RWPE1 (cell line): Measurements from ENCODE around the gene ARFGEF3.

ENCODE experiments used
- CTCF ChIA-PET: fragments of 350-600 bp; sonication (Branson Sonifier 250); formaldehyde crosslinking; extraction: SDS; loops from one replicate; lab custom pipeline; 2021; lab: Yijun Ruan, JAX
- POLR2A ChIA-PET: fragments of 400-600 bp; formaldehyde crosslinking; extraction: SDS; loops from one replicate; lab custom pipeline; 2020; ENCODE audit warnings: antibody characterized with exemption; ENCODE audit not compliant: low non-redundant PET; lab: Yijun Ruan, JAX
- DNase-seq: peaks from one replicate; pipeline ENCODE4 v3.0.0; 2012; ENCODE audit warnings: low spot score
- H3K27ac ChIP-seq: fragments of 450-650 bp; 2 replicates; pipeline ENCODE4 v1.5.1; 2017
- TF ChIP-seq, protein P1 (sequence below): fragments of 450-650 bp; conservative IDR thresholded peaks from 2 replicates; pipeline ENCODE4 v1.5.1; 2017; ENCODE audit warnings: low read depth, mild to moderate bottlenecking

The ARFGEF3 gene

GRCh38 chr6:138266095-138266494 is 104.4 kb downstream of the ARFGEF3 start:
- TF ChIP-seq, protein P1, sequence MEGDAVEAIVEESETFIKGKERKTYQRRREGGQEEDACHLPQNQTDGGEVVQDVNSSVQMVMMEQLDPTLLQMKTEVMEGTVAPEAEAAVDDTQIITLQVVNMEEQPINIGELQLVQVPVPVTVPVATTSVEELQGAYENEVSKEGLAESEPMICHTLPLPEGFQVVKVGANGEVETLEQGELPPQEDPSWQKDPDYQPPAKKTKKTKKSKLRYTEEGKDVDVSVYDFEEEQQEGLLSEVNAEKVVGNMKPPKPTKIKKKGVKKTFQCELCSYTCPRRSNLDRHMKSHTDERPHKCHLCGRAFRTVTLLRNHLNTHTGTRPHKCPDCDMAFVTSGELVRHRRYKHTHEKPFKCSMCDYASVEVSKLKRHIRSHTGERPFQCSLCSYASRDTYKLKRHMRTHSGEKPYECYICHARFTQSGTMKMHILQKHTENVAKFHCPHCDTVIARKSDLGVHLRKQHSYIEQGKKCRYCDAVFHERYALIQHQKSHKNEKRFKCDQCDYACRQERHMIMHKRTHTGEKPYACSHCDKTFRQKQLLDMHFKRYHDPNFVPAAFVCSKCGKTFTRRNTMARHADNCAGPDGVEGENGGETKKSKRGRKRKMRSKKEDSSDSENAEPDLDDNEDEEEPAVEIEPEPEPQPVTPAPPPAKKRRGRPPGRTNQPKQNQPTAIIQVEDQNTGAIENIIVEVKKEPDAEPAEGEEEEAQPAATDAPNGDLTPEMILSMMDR, result no peak
- CTCF ChIA-PET, result no interaction called here
- no peak for DNase-seq
- H3K27ac ChIP-seq, result no peak overlapping the region
- POLR2A ChIA-PET, result no interaction called here

DNA sequence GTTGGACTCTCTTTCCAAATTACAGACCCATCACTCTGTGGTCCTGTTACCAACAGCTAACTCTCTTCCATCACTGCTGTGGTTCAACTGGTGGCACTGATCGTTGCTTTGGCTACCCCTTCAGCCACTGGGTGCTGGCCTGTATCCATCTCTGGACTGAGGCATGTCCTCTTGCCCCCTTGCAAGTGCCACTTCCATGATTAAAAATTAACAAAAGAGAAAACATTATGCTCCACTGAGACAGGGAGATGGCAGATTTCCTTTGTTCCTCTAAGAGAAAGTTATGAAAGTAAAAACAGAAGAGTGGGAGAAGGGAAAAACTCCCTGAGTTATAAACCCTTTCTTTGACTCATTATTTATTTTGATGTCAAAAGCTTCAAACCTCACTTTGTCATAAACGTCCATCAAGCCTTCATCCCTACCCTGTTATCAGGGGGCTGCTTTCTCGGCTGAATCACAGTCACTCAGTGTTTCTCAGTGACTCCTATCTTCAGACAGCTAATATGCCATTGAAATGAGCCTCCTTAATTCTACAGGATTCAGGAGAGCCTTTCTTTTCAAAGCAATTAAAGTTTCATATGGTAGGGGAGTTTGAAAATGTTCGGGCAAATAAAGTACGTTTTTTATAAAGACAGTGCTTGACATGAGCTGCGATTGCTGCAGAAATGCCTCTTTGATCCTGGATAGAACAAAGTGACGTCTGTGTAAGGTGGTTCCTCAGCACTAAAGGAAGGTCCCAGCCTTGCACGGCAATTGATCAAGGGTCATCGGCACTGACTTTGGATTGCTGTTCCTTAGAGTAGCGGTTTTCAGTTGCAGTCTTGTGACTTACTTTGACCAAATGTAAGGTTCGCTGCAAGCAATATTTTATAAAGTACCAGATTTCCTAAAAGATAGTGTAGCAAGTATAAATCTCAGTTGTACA is 106.5 kb downstream of the ARFGEF3 start:
- TF ChIP-seq, protein P1, result no peak
- CTCF ChIA-PET, result interaction anchor here (0.7 kb wide), 1 partner anchor 30 kb away, joined by 4 read pairs; no protein-coding TSS in a partner anchor

DNA sequence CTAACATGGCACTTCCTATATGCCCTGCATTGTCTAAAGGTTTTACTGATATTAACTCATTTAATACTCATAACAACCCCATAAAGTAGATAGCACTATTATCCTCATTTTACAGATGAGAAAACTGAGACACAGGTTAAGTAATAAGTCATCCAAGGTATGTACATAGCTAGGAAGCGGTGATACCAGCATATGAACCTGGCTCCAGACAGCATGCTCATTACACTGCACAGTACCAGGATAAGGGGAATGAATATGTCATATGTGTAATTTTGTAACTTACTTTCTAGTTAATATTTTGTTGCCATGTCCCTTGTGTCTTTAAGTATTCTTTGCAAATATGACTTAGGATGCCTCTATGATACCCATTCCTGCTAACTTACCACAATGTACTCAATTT is 109.7 kb downstream of the ARFGEF3 start:
- no peak overlapping the region for H3K27ac ChIP-seq
- ChIA-PET POLR2A (no interaction called here), CTCF (no interaction called here)
- TF ChIP-seq, protein P1, result no peak
- DNase-seq, result no peak

More for the DNA sequence above, 106.5 kb downstream of the ARFGEF3 start:
- no peak for DNase-seq
- POLR2A ChIA-PET, result no interaction called here
- H3K27ac ChIP-seq, result no peak overlapping the region

DNA sequence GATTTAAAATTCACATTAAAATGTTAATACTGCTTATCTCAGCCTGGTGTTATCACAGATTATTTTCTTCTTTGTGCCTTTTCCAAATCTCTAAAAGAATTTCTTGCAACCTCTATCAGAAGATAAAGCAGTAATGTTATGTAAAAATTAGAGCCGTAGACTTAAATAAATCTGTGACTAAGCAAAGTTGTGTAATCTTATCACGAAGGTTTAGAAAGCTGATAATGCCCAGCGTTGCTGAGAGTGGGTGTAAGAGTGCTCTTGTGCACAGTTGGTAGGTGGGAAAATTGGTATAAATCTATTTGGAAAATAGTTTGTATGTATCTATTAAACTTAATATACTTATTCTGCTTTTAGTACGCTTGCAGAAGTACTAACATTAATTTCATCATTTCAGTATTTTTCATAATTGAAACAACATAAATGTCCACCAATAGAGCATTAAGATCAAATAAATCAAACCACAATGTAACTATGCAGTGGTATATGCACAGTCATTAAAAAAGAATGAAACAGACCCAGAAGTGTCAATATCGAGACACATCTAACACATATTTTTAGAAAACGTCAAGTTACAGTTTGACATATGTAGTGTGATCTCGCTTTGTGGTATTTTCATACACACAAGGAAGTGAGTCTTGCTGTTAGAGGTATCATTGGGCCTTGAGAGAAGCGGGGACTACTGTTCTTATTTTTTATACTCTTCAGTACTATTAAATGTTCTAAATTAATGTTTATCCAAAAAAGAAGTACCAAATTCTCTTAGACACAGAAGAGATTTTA is 111.0 kb downstream of the ARFGEF3 start:
- H3K27ac ChIP-seq, result no peak overlapping the region
- CTCF ChIA-PET, result no interaction called here
- no peak for DNase-seq
- POLR2A ChIA-PET, result no interaction called here
- TF ChIP-seq, protein P1, result no peak

DNA sequence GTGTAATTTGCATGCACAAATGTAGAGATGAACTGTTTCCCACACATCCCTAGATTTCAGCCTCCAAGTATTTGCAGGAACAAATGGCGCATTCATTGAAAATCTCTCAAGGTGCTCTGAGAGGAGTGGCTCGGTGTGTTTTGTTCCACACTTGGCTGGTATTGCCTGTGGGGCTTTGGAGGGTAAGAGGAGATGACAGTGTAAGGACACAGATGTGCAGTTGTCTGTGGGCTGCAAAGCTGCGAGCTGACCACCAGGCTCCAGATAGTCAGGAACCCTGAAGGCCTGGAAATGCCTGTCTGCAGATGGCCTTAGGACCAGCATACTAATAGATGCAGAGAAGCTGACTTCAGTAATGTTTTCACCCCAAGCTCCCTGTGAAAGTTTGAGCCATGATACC is 114.2 kb downstream of the ARFGEF3 start:
- ChIA-PET POLR2A (no interaction called here), CTCF (interaction anchor here (0.6 kb wide), 1 partner anchor 37 kb away, joined by 4 read pairs; no protein-coding TSS in a partner anchor)
- no peak overlapping the region for H3K27ac ChIP-seq
- TF ChIP-seq, protein P1, result no peak
- DNase-seq, result no peak

GRCh38 chr6:138277835-138278234 is 116.1 kb downstream of the ARFGEF3 start:
- CTCF ChIA-PET, result no interaction called here
- H3K27ac ChIP-seq, result no peak overlapping the region
- TF ChIP-seq, protein P1, result no peak
- POLR2A ChIA-PET, result no interaction called here
- DNase-seq, result no peak
